Measurements from ENCODE around the gene TLCD2. TPM values are rescaled to one million over a fixed set of nuclear protein-coding genes. Genes with fewer than 3 reads are reported as not detected.
A peak's percentile ranks its signal among the peaks of the same experiment; 100 is the strongest.
"Not testable (repeated sequence)": the region's sequence is repeated elsewhere in the genome, so short reads cannot be mapped to it uniquely, and the experiment has no call there.

The TLCD2 gene
- total and polyA plus RNA-seq, 7 donors: 1.1 to 2.9 (median 1.6) TPM

GRCh38 chr17:1743088-1743439 is 32.9 kb upstream of the TLCD2 start:
- DNase-seq: no peak
- TF ChIP-seq, protein P1, sequence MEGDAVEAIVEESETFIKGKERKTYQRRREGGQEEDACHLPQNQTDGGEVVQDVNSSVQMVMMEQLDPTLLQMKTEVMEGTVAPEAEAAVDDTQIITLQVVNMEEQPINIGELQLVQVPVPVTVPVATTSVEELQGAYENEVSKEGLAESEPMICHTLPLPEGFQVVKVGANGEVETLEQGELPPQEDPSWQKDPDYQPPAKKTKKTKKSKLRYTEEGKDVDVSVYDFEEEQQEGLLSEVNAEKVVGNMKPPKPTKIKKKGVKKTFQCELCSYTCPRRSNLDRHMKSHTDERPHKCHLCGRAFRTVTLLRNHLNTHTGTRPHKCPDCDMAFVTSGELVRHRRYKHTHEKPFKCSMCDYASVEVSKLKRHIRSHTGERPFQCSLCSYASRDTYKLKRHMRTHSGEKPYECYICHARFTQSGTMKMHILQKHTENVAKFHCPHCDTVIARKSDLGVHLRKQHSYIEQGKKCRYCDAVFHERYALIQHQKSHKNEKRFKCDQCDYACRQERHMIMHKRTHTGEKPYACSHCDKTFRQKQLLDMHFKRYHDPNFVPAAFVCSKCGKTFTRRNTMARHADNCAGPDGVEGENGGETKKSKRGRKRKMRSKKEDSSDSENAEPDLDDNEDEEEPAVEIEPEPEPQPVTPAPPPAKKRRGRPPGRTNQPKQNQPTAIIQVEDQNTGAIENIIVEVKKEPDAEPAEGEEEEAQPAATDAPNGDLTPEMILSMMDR (IDR thresholded peaks at IDR 0.05): no peak
- 75 to 93% (median 92%) methylated on average over 2 of the region's 2 CpGs for WGBS, 3 donors
- Histone ChIP-seq H3K4me1 (no peaks in the 10 kb centered on the region), H3K9me3 (no peaks in the 10 kb centered on the region), H3K36me3 (ENCODE audit: insufficient read depth in 1 of 2, low read depth in 1 of 2) (peaks cover 0 to 4% of the 10 kb centered on the region in 2 donors), H3K27me3 (ENCODE audit: insufficient read depth in 3 of 3, low read length in 2 of 3) (no peaks in the 10 kb centered on the region), H3K4me3 (no peak overlapping the region), H3K27ac (no peak overlapping the region)
- intact Hi-C loops (cut with DNase I): no loop called here
- peak in 1 of 4 donors; percentile 14 for ATAC-seq

- DNase-seq (no peak), ATAC-seq (no peak)
- intact Hi-C loops (cut with DNase I): no loop called here
- no peaks in the 10 kb centered on the region for H3K27me3 ChIP-seq (ENCODE audit: insufficient read depth in 3 of 3, low read length in 2 of 3)
- WGBS, 3 donors: 63 to 70% (median 69%) methylated on average over 9 to 10 of the region's 10 CpGs
- no peaks in the 10 kb centered on the region for H3K9me3 ChIP-seq
- H3K36me3 ChIP-seq (ENCODE audit: insufficient read depth in 1 of 2, low read depth in 1 of 2): peaks cover 0 to 9% of the 10 kb centered on the region in 2 donors
- H3K4me1 ChIP-seq: no peaks in the 10 kb centered on the region
- H3K27ac ChIP-seq: no peak within 1 kb of the TSS
- no peak within 1 kb of the TSS for H3K4me3 ChIP-seq
- TF ChIP-seq, protein P1 (IDR thresholded peaks at IDR 0.05): no peak
Observed at GRCh38 chr17:1742371-1743087, 32.4 kb upstream of the TLCD2 start, which contains the start of gene SERPINF2. SERPINF2 (plus strand) TSS chr17:1742871; CDS start chr17:1744996, 2,125 bp downstream.

DNA sequence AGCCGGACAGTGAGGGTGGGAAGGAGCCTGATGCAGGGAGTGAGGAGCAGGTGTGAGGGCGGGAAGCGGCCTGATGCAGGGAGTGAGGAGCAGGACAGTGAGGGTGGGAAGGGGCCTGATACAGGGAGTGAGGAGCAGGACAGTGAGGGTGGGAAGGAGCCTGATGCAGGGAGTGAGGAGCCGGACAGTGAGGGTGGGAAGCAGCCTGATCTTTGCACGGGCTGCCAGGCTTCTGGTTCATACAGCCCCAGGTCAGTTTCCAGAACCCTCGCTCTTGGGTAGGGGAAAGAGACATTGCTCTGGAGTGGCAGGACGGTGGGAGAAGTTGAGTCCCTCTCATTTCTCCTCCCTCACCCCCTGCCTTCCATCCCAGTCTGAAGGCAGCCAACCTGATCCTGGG is 31.7 kb upstream of the TLCD2 start:
- DNase-seq; H3K27me3 ChIP-seq (ENCODE audit: insufficient read depth in 3 of 3, low read length in 2 of 3); H3K27ac ChIP-seq; H3K9me3 ChIP-seq; H3K4me1 ChIP-seq; ATAC-seq; H3K4me3 ChIP-seq; intact Hi-C loops (cut with DNase I): not testable (repeated sequence)
- 77 to 98% (median 91%) methylated on average over 6 to 7 of the region's 7 CpGs for WGBS, 3 donors
- peaks cover 0 to 15% of the 10 kb centered on the region in 2 donors for H3K36me3 ChIP-seq (ENCODE audit: insufficient read depth in 1 of 2, low read depth in 1 of 2)

DNA sequence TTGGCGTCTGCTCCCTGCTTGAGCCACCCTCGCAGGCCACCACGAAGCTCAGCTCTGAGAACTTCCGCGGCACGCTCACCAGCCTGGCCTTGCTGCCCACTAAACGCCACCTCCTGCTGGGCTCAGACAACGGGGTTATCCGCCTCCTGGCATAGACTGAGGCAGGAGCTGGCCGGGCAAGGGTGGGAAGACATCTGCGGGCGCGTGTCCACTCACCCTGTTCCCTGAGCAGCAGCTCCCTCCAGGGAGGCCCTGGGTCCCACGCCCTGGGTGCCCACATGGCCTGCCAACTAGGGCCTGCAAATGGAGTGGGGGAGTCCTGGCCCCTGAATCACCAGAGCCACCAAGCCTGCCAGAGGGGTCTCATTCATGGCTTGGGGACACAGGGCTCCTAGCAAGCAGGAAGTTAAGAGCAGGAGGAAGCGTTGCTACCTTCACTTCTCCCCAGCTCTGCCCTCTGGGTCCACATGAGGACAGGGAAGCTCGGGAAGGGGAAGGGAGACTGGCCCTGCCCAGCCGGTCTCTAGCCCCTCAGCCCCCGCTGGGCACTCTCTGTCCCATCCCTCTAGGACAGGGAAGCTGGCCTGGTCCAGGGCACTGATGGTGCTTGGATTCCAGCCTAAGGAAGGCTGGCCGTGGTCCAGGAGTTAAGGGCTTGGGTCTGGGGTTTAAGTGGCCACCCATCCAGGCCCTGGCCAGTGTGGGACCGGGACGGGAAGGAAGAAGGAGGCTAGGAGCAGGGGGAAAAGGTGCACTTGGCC is 27.5 kb upstream of the TLCD2 start:
- Histone ChIP-seq H3K4me1 (peaks cover 10% of the 10 kb centered on the region), H3K4me3 (no peak overlapping the region), H3K9me3 (no peaks in the 10 kb centered on the region), H3K27ac (no peak overlapping the region), H3K27me3 (ENCODE audit: insufficient read depth in 3 of 3, low read length in 2 of 3) (no peaks in the 10 kb centered on the region), H3K36me3 (ENCODE audit: insufficient read depth in 1 of 2, low read depth in 1 of 2) (peaks cover 5 to 57% of the 10 kb centered on the region in 2 donors)
- DNase-seq: peak in 1 of 2 donors; percentile 20
- TF ChIP-seq, protein P1 (IDR thresholded peaks at IDR 0.05): no peak
- peak in 1 of 4 donors; percentile 21 for ATAC-seq
- WGBS, 3 donors: 85 to 90% (median 87%) methylated on average over 19 to 21 of the region's 21 CpGs
- intact Hi-C loops (cut with DNase I): no loop called here

Data from psoas muscle (tissue), 8 donors.